ENCODE measurements around the gene SMYD3.

GRCh38 chr1:246491551-246492053 lies 15.5 kb downstream of the SMYD3 start:
- no peak for TF ChIP-seq EZH2 (IDR thresholded peaks at IDR 0.05; ENCODE audit: insufficient read depth, low read length)
- TF ChIP-seq CTCF (IDR thresholded peaks at IDR 0.05; ENCODE audit: insufficient read depth, low read depth, low read length), result no peak

Measured in astrocyte (in vitro differentiated cells and primary cell).